ENCODE data around the gene ALX4. TPM values are rescaled to one million over a fixed set of nuclear protein-coding genes. Genes with fewer than 3 reads are reported as not detected.

The ALX4 gene
- total RNA-seq, 1 experiment from 2014 or later, result not detected

GRCh38 chr11:44345781-44346180, 35.8 kb upstream of the ALX4 start:
- no peaks in the 10 kb centered on the region for H3K4me1 Mint-ChIP-seq (ENCODE audit: insufficient read depth, unreplicated experiment)
- H3K4me3 Mint-ChIP-seq (ENCODE audit: unreplicated experiment), result no peak overlapping the region
- H3K27ac Mint-ChIP-seq (ENCODE audit: low read depth, unreplicated experiment), result no peak overlapping the region
- H3K9me3 Mint-ChIP-seq (ENCODE audit: unreplicated experiment), result no peaks in the 10 kb centered on the region
- intact Hi-C loops (cut with micrococcal nuclease), result no loop called here
- DNase-seq (ENCODE audit: unreplicated experiment), result no peak
- H3K27me3 Mint-ChIP-seq (ENCODE audit: insufficient read depth, unreplicated experiment), result no peaks in the 10 kb centered on the region
- BruUV-seq (replicated peaks), result no TSS peak
- no peak for TF ChIP-seq CTCF (IDR thresholded peaks at IDR 0.05; ENCODE audit: unreplicated experiment)
- POLR2A ChIA-PET, result interaction anchor here (0.9 kb wide), 1 partner anchor 12 kb away, joined by 3 read pairs; no protein-coding TSS in a partner anchor
- H3K36me3 Mint-ChIP-seq (ENCODE audit: insufficient read depth, unreplicated experiment), result no peaks in the 10 kb centered on the region
- CTCF ChIA-PET, result no interaction called here

GRCh38 chr11:44344921-44345320, 35.0 kb upstream of the ALX4 start:
- DNase-seq (ENCODE audit: unreplicated experiment), result no peak
- no peak overlapping the region for H3K4me3 Mint-ChIP-seq (ENCODE audit: unreplicated experiment)
- intact Hi-C loops (cut with micrococcal nuclease), result no loop called here
- no TSS peak for BruUV-seq (replicated peaks)
- ChIA-PET CTCF (no interaction called here), POLR2A (interaction anchor here (0.7 kb wide), 1 partner anchor 28 kb away, joined by 3 read pairs; no protein-coding TSS in a partner anchor)
- H3K9me3 Mint-ChIP-seq (ENCODE audit: unreplicated experiment), result no peaks in the 10 kb centered on the region
- TF ChIP-seq CTCF (IDR thresholded peaks at IDR 0.05; ENCODE audit: unreplicated experiment), result no peak
- no peak overlapping the region for H3K27ac Mint-ChIP-seq (ENCODE audit: low read depth, unreplicated experiment)
- H3K36me3 Mint-ChIP-seq (ENCODE audit: insufficient read depth, unreplicated experiment), result no peaks in the 10 kb centered on the region
- no peaks in the 10 kb centered on the region for H3K27me3 Mint-ChIP-seq (ENCODE audit: insufficient read depth, unreplicated experiment)
- H3K4me1 Mint-ChIP-seq (ENCODE audit: insufficient read depth, unreplicated experiment), result no peaks in the 10 kb centered on the region

- intact Hi-C loops (cut with micrococcal nuclease), result no loop called here
- Mint-ChIP-seq H3K9me3 (ENCODE audit: unreplicated experiment) (no peaks in the 10 kb centered on the region), H3K4me3 (ENCODE audit: unreplicated experiment) (no peak overlapping the region), H3K4me1 (ENCODE audit: insufficient read depth, unreplicated experiment) (no peaks in the 10 kb centered on the region), H3K27ac (ENCODE audit: low read depth, unreplicated experiment) (no peak overlapping the region), H3K36me3 (ENCODE audit: insufficient read depth, unreplicated experiment) (no peaks in the 10 kb centered on the region), H3K27me3 (ENCODE audit: insufficient read depth, unreplicated experiment) (peaks cover under 1% of the 10 kb centered on the region)
- ChIA-PET CTCF (interaction anchor here (0.6 kb wide), 1 partner anchor 644 kb away, joined by 3 read pairs; no protein-coding TSS in a partner anchor), POLR2A (no interaction called here)
- DNase-seq (ENCODE audit: unreplicated experiment), result no peak
- no TSS peak for BruUV-seq (replicated peaks)
- TF ChIP-seq CTCF (IDR thresholded peaks at IDR 0.05; ENCODE audit: unreplicated experiment), result no peak
These were observed 34.5 kb upstream of the ALX4 start for GRCh38 chr11:44344423-44344820.

- no TSS peak for BruUV-seq (replicated peaks)
- Mint-ChIP-seq H3K36me3 (ENCODE audit: insufficient read depth, unreplicated experiment) (no peaks in the 10 kb centered on the region), H3K4me1 (ENCODE audit: insufficient read depth, unreplicated experiment) (no peaks in the 10 kb centered on the region), H3K27ac (ENCODE audit: low read depth, unreplicated experiment) (no peak overlapping the region), H3K27me3 (ENCODE audit: insufficient read depth, unreplicated experiment) (peaks cover 6% of the 10 kb centered on the region), H3K4me3 (ENCODE audit: unreplicated experiment) (no peak overlapping the region), H3K9me3 (ENCODE audit: unreplicated experiment) (no peaks in the 10 kb centered on the region)
- CTCF ChIA-PET, result interaction anchor here (0.6 kb wide), 2 partner anchors 645 to 1027 kb away, joined by 3 to 6 read pairs; no protein-coding TSS in a partner anchor
- intact Hi-C loops (cut with micrococcal nuclease), result no loop called here
- no peak for DNase-seq (ENCODE audit: unreplicated experiment)
- POLR2A ChIA-PET, result no interaction called here
- no peak for TF ChIP-seq CTCF (IDR thresholded peaks at IDR 0.05; ENCODE audit: unreplicated experiment)
These were observed 34.0 kb upstream of the ALX4 start for GRCh38 chr11:44343778-44344422.

Data from MCF 10A (cell line).